M059J (cell line): ENCODE measurements around the gene VGLL4. TPM values are rescaled to one million over a fixed set of nuclear protein-coding genes. Genes with fewer than 3 reads are reported as not detected.
"Not testable (repeated sequence)": the region's sequence is repeated elsewhere in the genome, so short reads cannot be mapped to it uniquely, and the experiment has no call there.

Experiments
- DNase-seq: peaks from one replicate; pipeline ENCODE4 v3.0.0-alpha.2; 2012; ENCODE audit warnings: low read depth
- total RNA-seq: library from RNA; depleted of rRNA; stranded (reverse); fragments of >200 nt; shearing (Covaris generic); gene quantifications from 2 replicates; pipeline ENCODE4 v1.2.3, GENCODE V29; 2014

The VGLL4 gene
- total RNA-seq, 1 experiment from 2014 or later: 36.1 TPM

DNA sequence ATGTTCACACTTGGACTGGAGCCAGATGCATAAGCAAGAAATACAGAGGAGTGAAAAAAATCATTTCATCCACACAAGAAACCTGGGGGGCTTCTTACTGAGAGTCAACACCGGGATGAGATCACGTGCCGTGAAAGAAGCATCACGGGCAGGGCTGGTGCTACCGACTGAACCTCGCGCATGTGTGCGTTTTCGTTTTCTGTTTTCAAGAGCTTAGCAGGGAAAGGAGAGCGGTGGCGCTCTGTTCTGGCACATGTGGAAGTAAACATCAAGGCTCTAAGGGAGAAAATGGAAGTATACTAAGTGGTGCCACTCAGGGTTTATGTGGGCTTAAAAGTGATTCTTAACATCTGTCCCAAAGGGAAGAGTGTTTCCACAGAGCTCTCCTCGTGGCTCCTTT, 55.9 kb downstream of the VGLL4 start:
- no peak for DNase-seq

DNA sequence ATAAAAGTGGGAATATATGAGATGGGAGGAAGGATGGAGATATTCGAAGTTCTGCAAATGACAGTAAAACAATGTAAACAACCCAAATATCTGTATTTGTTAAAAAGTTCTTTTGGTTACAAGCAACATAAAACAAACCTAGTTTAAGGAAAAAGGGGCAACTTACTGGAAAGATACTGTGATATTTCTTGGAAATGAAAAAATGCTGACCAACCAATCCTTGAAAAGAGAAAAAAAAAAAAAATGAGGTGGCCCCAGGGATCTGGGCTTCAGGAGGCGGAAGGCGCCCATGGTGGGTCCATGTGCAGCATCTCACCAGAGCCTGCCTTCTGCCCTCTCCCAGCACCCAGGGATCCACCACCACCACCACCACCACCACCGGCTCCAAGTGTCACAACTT, 59.1 kb downstream of the VGLL4 start:
- DNase-seq: no peak

DNA sequence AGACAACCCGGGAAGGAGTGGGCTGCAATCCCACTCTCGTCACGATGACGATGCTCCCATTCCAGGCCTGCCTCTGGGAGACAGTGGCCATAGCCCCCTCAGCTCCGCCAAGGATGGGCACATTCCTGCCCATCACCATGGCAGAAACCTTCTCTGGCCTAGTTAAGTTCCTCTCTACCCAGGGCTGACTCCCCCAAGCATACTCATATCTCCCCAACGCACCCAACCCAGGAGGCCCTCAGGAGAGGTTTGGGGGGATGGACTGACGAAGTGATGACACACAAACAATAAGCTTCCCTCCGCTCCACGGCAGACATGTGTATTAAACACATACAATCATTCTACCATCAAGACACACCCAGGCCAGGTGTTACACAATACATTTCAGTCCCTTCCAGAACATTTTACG, 60.1 kb downstream of the VGLL4 start:
- DNase-seq: no peak

DNA sequence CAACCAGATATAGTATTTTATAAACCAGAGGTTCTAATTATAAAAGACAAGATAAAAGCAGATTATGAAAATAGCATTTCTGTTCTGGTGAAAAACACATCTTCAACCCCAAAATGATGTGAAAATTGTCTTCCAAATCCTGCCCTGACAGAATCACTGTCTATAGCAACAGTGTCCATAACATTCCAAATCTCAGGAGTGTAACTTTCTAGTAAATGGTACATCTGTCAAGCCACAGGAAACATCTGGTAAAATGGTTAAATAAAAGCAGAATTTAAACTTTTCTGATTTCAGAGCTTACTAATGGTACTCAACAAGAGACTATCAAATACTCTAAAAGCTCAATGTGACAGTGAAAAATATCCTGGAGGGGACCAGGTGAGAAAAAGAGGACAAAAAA, 60.5 kb downstream of the VGLL4 start:
- no peak for DNase-seq

DNA sequence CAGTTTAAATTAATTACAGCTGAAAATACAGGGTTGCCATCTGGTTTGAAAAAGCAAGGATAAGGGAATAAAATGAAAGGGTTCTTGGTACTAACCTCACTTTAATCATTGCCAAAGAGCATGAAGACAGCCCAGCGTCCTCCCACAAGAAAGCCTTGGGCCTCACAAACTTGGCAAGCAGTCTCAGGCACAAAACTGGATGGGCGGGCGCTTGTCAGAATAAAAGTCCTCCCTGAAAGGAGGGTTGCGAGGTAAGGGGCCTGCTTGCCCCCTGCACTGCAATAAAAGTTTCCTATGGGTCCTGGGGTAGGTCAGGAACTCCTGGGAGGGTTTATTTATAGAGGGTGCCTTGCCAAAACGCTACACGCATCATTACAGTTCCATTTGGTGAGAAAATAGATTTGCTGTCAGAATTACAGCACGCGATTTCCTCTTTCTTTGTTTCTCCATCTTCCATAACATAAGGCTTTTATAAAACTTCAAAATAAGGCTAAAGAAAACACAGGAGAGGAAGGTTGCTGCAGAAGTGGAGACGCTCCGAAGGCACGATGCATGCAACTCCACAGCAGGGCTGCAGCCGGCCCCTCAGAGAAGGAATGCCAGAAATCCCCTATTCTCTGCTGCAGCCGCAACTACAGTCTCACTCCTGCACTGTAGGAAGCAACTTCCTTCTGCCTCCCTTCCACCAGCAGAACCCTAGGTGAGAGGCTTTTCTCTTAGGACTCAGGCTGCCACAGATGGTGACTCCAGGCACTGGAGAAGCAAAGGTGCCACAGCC, 61.3 kb downstream of the VGLL4 start:
- DNase-seq: peak; percentile 80

DNA sequence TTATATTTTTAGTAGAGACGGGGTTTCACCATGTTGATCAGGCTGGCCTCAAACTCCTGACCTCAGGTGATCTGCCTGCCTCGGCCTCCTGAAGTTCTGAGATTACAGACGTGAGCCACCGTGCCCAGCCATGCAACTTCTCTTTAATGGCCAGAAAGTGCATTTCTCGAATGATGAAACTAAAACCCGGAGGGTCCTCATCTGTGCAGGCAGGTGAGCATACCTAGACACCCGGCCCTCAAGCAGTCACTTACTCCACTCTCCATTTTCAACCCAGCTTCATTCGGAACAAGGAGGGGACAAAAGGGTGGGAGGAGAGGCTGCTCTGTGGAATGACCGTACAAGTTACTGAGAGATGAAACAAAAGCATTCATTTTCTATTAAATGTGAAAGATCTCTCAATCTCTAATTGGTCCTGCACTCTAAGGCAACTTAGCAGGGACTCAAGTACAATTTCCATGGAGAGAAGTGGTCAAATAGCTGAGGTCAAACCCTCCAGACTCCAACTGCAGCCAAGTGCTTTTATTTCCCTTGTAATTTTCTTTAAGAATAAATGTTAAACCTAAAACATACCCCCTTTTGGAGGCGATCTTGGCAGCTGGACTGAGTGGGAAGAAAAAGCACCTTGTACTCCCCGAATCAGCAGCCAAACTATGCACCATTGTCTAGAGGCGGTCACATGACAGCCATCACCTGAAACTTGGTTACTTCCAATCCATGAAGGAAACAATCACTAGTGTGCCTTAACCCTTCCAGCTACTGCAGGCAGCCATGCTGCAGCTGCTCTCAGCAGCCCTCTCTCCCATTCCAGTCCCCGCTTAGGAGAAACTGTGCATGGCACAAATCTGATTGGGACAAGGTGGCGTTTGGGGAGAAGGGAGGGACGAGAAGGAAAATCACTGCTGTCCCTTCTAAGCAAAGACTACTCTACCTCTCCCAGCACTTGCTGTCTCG, 62.2 kb downstream of the VGLL4 start:
- DNase-seq: no peak

DNA sequence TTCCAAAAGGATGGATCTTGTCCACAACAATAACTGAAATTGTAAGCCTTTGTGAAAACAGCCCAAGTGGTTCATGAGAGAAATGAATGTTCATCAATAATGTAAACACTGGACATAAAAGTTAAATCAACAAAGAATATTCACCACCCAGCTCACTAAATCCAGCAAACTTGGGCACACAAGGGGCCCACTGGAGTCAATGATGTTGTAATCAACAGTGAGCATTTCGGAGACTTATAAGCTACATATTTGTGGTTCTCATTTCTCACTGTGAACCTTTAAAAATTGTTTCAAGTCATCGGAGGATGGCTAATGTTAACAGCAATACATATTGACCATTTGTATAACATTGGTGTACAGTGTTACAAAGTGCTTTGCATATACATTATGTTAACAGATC, 63.1 kb downstream of the VGLL4 start:
- no peak for DNase-seq

DNA sequence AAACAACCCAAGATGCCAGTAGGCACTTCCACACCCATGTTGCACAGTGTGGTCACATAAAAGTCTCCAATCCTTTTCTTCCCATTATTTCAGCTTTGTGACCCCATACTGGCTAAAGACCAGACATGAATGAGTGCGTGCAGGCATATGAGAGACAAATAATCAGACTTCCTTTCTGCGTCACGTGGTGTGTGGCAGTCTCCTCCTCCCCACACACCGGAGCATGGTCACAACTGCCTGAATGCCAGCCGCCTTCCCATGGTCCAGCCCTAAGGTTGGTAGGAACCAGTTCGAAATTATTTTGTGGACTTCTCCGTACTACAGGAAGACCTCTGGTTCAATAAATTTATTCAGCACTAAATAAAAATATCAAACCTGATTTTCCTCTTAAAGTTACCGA, 65.5 kb downstream of the VGLL4 start:
- no peak for DNase-seq

DNA sequence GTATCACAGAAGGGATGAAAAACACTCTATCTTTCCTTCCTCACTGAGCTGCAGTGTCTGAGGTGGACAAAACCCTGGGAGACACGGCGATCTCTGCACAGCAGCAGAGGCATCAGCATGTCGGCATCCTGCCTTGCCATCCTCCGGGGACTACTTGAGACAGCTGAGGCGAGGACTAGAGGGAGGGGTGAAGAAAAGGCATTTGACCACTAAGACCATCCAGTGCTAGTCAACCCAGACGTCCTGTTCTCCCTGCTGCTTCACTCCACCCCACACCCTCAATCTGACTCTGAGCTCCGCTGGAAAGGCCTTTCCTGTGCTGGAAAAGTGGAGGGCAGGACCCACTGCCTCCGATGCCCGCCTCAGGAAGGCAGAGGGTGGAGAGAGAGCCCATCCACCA, 67.3 kb downstream of the VGLL4 start:
- no peak for DNase-seq

DNA sequence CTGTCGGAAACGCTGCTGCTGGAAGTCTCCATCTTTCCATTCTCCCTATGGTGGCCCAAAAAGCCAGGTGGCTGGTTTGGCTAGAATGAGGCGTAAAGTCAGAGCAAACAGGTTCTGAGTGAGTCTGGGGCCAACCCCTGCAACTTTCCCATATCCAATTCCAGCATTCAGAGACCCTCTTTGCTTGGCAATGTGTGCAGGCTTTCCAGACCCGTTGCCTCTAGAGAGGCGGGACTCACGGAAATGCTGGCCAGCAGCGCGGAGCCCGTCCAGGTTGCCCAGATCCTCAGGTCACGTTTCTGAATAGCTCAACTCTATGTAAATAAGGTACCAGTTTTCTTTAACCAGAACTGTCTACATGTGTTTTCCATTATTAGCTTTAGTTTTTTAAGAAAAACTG, 68.0 kb downstream of the VGLL4 start:
- no peak for DNase-seq

DNA sequence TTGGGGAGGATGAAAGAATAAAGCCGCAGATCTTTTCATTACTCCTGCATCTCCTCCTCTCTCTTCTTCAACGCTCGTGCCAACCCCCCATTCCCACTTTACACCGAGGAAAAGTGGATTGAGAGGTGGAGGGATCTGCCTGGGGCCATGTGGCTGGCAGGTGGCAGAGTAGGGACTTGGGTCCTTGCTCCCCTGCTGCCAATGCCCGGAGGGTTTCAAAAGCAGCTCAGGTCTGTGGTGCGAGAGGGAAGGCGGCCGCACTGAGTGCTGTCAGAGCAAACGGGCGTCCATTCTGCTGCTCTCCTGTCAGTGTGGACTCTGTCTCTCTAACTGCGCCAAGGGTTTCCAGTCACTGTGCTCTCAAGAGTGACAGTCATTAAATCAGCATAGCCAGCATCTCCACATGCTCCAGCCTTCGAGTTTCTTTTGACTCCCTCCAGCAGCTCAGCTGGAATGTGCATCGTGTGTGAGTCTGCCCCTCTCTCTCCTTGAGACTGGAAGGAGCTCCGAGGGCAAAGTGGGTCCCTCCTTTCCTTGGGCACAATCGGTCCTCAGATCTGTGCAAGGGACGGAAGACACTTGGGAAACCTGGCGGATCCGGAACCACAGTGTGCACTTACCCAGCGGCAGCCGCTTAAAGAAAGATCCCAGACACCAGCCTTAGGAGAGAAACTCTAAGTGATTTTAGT, 68.6 kb downstream of the VGLL4 start:
- no peak for DNase-seq

DNA sequence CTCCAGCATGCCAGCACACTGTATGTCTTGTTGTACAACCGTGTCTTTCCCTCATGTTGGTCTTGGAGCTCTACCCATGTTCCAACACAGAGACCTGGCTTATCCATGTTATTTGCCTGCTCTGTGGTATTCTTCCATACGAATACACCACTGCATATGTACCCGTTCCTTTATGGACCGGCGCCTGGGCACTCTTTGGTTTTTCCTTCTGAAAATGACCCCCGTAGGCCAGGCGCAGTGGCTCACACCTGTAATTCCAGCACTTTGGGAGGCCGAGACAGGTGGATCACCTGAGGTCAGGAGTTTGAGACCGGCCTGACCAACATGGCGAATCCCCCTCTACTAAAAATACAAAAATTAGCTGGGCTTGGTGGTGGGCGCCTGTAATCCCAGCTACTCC, 71.1 kb downstream of the VGLL4 start:
- DNase-seq: not testable (repeated sequence)

DNA sequence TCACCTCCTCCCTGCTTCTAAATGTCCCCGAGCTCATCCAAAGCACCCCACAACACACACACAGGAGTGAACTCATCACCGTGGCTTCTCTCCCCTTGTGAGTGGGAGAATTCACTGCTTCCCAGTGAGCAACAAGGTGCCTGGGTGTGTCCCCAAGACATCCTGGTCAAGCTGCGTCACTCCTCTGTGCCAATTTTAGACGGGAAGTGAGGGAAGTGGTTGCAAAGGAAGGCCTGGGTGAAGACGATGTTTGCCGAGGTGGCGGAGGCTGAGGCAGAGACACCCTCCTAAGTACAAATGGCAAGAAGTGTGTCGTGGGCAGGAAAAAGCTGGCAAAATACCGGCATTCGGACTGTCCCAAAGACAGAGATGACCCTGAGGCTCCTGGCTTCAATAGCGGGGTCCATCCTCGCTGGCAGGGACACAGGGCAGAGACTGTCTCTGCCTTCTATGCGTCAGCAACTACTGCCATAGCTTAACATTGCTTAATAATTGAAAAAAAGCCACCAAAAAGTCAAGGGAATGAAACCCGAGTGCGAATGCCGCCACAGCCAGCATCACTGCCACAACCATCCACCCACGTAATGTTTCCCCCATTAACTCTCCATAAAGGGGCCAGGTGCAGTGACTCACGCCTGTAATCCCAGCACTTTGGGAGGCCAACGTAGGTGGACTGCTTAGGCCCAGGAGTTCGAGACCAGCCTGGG, 72.8 kb downstream of the VGLL4 start:
- DNase-seq: no peak

DNA sequence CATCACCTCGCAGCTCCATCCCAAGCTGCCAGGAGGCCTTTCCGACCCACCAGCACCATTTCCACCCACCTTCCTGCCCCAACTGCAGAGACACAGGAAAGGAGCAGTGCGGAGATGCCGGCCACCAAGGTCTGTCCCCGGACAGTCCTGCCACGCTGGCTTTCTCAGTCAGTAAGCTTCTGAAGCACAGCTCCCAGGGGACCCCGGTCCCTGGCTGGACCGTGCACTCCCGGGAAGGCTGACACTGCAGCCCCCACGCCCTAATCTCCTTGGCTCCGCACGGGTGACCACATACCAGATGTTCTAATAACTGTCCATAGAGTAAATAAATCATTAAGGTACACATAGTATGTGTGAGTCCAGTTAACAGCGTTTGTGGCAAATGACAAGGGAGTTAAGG, 73.5 kb downstream of the VGLL4 start:
- no peak for DNase-seq

DNA sequence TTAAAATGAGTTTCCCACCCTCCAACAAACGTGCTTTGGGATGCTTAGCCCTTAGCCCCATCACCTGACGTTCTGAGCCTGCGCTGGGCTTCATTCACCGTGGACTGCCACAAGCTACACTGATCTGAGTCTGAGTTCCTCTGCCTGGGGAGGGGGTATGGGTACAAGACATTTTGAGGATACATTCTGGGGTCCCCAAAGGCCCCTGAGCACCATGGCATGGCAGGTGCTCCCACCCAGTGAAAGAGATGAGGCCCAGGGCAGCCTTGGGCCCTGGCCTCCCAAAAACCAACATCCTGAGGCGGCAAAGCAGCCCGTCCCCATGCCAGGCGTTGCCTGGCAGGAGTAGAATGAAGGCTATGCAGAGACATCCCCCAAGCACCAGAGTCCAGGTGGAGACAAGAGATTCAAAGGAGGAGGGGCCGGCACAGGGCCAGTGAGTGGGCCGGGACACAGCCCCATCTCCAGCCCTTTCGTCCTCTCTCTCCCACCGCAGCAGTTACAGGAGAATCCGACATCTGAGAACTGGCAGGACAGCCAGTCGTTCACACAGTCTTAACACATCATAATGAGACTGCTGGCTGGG, 74.5 kb downstream of the VGLL4 start:
- no peak for DNase-seq

DNA sequence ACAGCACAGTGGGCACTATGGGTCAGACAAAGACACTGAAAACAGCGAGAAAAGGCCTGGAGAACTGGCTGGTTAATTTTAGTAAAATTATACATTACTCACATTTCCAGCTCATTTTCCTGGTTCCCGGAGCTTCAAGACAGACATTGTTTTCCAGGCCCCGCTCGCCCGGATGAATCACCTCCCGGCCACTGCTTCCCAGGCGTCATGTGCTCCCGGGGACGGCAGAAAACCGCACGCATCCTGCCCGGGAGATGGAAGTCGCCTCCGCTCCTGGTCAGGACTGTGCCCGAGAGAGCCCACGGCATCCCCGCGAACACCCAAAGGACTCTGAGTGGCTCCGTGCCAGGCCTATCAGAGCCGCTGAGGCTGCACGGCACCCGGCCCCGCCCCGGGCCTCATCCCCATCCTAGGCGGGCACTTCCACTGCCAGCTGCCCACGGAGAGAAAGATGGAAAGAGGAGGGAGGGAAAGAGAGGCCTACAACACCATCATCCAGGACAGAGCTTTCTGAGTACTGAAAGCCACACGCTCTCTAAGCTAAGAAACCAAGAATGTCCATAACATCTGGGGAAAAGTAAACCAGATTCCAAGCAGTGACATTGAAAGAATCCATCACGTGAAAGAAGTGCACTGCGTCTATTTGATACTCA, 75.1 kb downstream of the VGLL4 start:
- peak; percentile 95 for DNase-seq

DNA sequence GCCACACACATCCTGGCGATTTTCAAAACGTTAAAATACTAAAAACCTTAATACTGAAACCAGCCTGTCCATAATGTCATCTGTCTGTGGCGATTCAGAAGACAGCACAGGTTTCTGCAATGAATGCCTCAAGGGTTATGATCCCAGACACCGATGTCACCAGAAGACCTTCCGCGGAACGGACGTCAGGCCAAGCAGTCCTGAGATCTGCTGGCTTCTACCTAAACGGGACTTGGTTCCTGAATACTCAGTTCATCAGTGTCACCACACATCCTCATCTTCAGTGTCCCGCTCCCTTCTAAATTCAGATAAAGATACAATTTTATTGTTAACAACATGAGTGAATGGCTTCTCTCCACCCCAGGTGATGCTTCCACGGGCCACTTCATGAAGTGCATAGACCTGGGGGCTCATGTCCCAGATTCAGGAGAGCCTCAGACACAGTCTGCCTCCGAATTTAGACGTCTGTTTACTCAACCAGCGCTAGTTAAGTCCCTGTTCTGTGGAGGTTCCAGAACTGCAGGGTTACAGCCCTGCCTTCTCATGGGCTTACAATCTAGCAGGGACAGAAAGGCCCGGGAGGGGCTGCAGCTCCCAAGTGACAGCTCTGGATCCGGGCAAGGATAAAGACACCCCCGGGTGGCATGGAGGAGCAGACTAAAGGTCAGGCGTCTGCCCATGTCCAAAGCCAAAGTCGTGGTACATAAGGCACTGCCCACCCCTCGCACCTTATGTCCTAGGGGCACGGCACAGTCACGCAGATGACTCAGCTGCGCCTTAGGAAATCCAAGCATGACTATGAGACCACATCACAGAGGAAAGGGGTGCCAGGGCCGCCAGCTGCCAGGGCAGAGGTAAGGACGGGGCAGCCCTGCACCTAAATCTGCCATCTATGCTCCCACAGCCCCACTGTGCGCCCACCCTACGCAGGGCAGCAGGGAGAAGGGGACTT, 75.9 kb downstream of the VGLL4 start:
- DNase-seq: peak; percentile 93

DNA sequence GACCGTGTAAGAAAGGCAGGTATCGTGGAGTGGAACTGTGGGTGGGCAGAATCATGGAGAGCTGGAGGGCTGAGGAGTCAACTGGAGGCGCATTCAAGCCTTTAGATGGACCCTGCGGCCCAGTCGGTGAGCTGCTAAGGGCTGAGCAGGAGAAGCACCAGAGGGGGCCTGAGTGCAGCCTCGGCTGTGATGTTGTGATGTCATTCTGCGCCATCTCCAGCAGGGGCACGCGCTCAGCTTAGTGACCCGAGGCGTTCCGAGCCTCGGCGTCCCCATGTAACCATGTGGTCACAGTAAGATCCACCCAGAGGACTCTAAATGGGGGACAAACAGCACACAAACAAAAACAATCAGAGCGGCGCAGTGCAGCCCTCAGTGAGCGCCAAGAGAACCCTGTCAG, 76.8 kb downstream of the VGLL4 start:
- no peak for DNase-seq

DNA sequence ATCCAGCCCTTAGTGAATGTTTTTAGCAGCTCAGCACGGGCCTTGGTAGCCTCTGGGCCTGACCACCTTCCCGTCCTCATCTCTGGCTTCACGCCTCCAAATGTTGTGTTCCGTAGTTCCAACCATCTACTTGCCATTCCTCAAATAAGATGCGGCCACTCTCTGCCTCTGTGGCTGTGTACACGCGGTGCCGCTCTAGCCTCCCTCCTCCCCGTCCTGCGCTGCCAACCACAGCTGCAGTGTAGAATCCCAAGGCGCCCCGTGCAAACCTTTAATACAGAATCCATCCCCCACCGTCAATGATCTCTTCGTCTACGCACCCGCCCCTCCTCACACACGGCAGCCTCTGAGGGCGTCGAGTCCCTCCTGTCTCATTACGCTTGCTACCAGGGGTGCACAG, 77.2 kb downstream of the VGLL4 start:
- DNase-seq: no peak

DNA sequence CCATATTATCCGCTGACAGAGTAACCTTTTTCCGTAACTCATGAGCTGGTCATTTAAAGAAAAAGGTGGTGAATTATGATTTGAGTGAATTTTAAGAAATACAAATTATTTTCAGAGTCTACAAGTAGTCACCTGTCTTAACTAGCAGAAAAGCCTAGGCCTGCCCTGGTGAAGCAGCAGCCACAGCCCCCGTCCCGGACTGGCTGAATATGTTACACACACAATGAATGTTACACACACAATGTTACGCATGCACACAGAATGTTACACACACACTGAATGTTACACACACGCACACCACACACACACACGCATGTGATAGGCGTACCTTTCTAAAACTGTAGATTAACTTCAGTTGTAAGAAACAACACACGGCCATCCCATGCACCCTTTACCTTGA, 77.8 kb downstream of the VGLL4 start:
- DNase-seq: no peak
